Transverse colon (tissue), 3 donors: ENCODE data around the gene AFF1.

Source experiments
- EP300 ChIP-seq: sonication (generic); formaldehyde crosslinking; IDR thresholded peaks from one replicate; pipeline ENCODE4 v1.6.1; 2017; ENCODE audit warnings: antibody characterized with exemption, low read depth
- TF ChIP-seq, protein P1 (sequence below), 5 experiments: fragments of 200-600 bp in 3 of 5; fragments of 450-650 bp in 2 of 5; sonication (generic) in 3 of 5; IDR thresholded peaks; 1 replicate in 2 of 5; 2 replicates in 3 of 5; pipeline ENCODE4 v1.5.1; 2016 to 2017; ENCODE audit warnings: antibody characterized with exemption in 5 of 5, inconsistent platforms in 3 of 5, mild to moderate bottlenecking in 2 of 5, moderate library complexity in 1 of 5

DNA sequence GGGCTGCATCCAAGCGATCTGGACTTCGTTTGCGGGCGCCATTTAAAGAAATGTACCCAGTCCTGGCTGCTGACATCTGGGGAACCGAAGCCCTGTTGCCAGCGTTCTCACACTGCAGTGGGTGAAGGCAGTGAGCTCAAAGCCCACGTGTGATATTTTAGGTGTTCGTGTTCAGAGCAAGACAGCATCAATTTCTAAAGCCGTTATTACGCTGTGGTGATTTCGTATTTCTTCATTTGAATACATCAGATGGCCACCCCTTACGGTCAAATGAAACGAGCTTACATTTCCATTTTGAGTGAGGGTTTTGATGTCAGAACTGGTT, 42.2 kb upstream of the AFF1 start:
- TF ChIP-seq, protein P1, sequence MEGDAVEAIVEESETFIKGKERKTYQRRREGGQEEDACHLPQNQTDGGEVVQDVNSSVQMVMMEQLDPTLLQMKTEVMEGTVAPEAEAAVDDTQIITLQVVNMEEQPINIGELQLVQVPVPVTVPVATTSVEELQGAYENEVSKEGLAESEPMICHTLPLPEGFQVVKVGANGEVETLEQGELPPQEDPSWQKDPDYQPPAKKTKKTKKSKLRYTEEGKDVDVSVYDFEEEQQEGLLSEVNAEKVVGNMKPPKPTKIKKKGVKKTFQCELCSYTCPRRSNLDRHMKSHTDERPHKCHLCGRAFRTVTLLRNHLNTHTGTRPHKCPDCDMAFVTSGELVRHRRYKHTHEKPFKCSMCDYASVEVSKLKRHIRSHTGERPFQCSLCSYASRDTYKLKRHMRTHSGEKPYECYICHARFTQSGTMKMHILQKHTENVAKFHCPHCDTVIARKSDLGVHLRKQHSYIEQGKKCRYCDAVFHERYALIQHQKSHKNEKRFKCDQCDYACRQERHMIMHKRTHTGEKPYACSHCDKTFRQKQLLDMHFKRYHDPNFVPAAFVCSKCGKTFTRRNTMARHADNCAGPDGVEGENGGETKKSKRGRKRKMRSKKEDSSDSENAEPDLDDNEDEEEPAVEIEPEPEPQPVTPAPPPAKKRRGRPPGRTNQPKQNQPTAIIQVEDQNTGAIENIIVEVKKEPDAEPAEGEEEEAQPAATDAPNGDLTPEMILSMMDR (IDR thresholded peaks at IDR 0.05) = no peak
- TF ChIP-seq EP300 = no peak
